ENCODE measurements around the gene NAPEPLD.

DNA sequence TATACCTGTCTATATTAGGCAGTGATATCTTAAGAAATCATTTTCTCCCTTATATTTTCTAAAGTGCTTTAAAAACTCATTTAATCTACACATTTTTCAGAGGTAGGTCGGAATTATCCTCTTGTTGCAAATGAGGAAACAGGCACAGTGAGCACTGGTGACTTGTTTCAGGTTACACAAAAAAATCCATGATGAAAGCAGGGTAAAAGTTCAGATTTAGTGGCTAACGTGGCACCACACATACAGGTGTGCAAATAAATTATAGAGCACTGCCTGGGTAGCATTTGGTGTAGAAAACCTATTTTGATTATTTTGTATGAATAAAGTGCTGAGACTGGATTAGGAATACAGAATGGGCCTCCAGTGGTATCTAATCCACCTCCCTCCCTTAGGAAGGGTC lies 47.4 kb downstream of the NAPEPLD start:
- TF ChIP-seq, protein P1, sequence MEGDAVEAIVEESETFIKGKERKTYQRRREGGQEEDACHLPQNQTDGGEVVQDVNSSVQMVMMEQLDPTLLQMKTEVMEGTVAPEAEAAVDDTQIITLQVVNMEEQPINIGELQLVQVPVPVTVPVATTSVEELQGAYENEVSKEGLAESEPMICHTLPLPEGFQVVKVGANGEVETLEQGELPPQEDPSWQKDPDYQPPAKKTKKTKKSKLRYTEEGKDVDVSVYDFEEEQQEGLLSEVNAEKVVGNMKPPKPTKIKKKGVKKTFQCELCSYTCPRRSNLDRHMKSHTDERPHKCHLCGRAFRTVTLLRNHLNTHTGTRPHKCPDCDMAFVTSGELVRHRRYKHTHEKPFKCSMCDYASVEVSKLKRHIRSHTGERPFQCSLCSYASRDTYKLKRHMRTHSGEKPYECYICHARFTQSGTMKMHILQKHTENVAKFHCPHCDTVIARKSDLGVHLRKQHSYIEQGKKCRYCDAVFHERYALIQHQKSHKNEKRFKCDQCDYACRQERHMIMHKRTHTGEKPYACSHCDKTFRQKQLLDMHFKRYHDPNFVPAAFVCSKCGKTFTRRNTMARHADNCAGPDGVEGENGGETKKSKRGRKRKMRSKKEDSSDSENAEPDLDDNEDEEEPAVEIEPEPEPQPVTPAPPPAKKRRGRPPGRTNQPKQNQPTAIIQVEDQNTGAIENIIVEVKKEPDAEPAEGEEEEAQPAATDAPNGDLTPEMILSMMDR (IDR thresholded peaks at IDR 0.05): no peak
- TF ChIP-seq POLR2AphosphoS5 (IDR thresholded peaks at IDR 0.05) (no peak), POLR2A (IDR thresholded peaks at IDR 0.05) (no peak), EP300 (IDR thresholded peaks at IDR 0.05) (no peak)

Data from sigmoid colon (tissue), 4 donors.